T47D (cell line): ENCODE results near the gene SLC10A7.

Experiments used
- DNase-seq, 2 experiments: peaks; one replicate each; pipeline versions ENCODE4 v3.0.0 to v3.0.0-alpha.2; 2011 to 2012; ENCODE audit warnings: low read depth in 1 of 2, low spot score in 1 of 2
- JUND ChIP-seq: IDR thresholded peaks from 2 replicates; pipeline ENCODE4 v1.6.1; 2012; ENCODE audit warnings: low read depth
- in situ Hi-C: cut with HindIII; loops from 2 replicates; pipeline ENCODE4 v1.10.0; 2016; ENCODE audit warnings: low sequenced_read_pairs, low pct_unique_long_range_greater_than_20kb

Gene SLC10A7

DNA sequence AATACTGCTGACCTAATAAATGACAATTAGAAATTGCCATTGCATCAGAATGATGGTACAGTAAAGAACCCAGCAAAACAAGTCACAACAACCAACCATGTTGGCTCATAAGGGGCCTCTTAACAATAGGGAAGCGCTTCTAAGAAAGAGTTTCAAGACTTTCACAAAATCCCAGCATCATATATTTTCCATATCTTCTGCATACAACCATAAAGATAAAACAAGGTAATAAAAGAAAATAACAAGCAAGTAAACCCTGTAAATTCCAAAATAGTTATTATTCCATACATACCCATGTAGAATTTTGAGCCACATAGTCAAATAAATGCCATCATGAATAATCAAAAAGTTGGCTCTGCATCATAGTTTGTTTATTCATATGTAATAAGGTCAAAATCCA is 8.2 kb downstream of the SLC10A7 start:
- DNase-seq = no peak
- in situ Hi-C loops = no loop called here
- no peak for TF ChIP-seq JUND

DNA sequence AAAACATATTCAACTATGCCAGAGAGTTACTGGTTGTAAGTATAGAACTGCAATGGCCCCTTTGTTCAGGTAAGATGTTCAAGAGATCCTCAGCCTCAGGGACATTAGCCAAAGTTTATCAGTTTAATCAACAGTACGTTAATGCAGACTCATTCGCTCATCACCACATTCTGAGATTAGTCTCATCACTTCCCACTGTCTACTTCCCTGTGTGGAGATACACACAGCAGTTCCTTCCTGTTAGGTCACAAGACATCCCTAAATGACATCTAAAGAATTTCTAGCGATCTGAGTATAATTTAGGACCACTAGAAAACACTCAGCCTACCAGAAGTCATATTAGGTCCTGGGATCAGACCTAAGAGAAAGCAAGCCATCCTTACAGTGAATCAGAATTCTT is 10.4 kb downstream of the SLC10A7 start:
- no peak for TF ChIP-seq JUND
- in situ Hi-C loops = no loop called here
- no peak for DNase-seq

DNA sequence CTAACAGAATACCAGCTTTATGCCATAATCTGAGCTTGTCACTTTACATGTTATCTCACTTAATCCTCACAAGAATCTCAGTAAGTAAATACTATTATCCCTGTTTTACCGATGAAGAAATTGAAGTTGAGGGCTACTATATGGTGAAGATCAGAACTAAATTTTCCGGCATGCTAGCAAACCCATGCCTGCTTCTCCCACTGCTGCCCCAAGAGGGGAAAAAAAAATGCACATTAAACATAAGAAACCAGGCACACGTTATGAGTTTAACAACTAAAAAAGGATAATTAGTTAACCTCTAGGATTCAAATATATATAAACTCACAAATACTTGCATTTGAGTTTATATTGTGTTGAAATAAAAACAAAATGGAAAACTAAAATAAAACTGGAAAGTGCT is 10.8 kb downstream of the SLC10A7 start:
- no peak for DNase-seq
- in situ Hi-C loops = no loop called here

DNA sequence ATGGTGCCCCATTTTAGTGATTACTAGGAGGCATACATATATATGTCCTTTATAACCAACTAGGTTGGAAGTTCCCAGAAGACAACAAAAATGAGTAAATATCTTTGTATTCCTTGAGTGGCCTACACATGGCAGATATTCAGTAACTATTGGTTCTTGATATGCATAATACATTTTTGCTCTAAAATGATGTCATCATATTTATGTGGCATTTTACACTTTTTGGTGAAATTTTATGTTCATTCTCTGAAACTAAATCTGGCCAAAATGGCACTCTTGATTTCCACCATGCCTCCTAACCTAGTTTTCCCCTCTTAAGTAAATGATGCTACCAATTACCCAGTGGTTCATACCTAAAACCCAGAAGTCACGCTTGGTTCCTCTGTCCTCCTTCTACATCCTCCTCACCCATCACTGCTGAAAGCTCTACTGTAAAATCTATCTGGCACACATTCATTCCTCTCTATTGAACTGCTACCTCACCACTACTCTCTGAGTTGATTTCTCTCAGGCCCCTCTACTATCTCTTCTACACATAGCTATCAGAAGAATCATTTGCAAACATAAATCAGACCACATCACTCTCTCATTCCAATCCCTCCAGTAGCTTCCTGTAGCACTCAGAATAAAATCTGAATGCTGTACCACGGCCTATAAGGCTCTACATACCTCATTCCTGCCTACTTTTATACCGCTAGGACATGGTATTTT is 13.4 kb downstream of the SLC10A7 start:
- in situ Hi-C loops = no loop called here
- TF ChIP-seq JUND = no peak
- no peak for DNase-seq

More for the DNA sequence above, 10.8 kb downstream of the SLC10A7 start:
- no peak for TF ChIP-seq JUND

DNA sequence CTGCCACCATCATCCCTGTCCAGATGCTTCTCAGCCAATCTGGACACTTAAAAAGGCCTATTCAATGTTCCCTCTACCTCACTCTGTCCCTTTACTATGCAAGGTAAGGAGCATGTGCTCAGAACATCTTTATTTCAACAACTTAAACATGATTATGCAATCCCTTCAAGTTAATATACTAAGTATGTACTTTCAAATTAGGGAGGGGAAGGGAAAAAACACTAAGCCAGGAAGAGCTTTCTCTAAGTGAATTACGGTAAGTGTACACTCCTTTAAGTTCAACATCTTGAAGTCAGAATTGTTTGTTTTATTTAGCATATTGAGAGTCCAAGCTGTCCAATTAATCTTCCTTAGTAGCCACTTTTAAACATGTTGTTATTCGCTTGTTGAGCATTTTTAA is 14.1 kb downstream of the SLC10A7 start:
- in situ Hi-C loops = no loop called here
- TF ChIP-seq JUND = no peak
- DNase-seq = no peak

DNA sequence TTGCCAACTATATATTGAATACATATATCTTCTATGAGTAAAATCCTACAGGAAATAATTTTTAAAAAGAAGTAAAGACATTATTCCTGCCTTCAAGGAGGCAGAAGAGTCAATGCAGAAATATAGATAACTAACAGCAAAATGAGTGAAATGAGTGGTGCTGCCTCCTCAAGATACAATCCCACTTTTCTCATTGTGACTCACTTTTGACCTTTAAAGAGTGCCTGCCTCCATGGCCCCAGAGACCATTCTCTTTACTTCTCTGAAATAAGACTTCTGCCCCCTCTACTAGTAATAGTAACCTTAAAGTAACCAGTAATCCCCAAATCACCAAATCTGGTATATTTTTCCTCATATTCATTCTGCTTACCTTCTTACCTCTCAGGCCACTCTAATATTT is 15.5 kb downstream of the SLC10A7 start:
- no peak for TF ChIP-seq JUND
- DNase-seq = no peak
- in situ Hi-C loops = no loop called here

DNA sequence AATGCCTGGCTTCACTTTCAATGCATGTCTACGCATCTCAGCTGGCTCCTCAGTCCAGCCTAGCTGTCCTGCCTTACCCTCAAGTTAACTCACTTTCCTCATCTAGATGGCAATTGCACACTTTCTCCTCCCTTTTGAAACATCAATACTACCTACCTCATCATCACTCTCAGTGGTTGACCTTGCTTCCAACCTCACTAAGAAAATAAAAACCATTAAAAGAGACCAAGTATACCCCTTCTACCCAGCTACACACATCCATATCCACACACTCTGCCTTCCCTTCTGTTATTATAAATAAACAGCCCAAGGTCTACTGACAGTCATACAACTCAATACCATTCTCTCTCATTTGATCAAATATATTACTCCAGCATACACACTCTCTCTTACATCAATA is 21.5 kb downstream of the SLC10A7 start:
- DNase-seq = no peak
- in situ Hi-C loops = no loop called here
- TF ChIP-seq JUND = no peak

DNA sequence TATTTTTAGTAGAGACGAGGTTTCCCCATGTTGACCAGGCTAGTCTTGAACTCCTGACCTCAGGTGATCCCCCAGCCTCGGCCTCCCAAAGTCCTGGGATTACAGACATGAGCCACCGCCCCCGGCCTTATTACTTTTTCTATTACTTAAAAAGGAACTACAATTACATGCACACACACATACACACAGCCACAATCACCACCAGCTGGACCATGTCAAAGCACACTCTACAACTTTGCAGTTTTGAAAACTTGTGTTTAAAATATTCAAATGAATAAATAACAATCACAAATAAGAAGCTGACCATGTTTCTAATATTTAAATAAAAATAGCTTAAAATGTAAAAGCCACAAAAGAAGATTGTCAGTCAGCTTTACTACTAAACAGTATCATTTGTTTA is 23.4 kb downstream of the SLC10A7 start:
- in situ Hi-C loops = no loop called here
- no peak for DNase-seq
- no peak for TF ChIP-seq JUND

DNA sequence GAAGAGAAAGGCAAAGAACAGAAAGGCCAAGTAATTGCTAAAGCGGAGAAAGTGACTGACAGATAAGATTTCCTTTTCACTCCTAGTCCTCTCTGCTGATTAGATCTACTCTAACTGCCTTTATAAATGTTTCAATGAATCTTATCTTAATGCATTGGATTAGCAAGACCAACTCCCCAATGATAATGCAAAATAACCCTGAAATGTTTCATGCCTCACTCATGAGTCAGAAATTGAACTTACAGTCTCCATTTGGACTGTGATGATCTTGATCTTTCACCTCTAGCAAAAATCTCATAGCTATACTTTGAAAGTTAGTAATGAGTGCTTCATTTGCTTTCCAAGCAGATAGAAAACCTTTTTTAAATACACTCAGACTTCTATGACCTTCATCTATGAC is 26.5 kb downstream of the SLC10A7 start:
- TF ChIP-seq JUND = no peak
- in situ Hi-C loops = no loop called here
- DNase-seq = no peak

DNA sequence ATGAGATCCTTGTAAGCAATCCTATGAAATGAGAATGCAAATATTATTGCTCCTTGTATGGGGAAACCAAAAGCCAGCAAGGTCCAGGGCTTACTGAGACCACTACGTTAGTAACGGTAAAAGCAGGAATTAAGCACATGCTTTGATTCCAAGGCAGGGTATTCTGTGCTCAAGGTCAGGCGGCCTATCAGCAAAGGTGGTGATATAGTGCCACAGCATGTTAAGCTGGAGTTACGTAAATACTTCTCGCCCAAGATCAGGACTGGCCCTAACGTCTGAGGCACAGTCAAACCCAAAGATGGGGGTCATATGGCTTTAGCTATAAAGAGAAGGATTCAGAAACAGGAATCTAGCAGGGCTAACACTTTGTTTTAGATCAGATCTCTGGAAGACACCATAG is 27.6 kb downstream of the SLC10A7 start:
- DNase-seq = no peak
- no peak for TF ChIP-seq JUND
- in situ Hi-C loops = no loop called here

DNA sequence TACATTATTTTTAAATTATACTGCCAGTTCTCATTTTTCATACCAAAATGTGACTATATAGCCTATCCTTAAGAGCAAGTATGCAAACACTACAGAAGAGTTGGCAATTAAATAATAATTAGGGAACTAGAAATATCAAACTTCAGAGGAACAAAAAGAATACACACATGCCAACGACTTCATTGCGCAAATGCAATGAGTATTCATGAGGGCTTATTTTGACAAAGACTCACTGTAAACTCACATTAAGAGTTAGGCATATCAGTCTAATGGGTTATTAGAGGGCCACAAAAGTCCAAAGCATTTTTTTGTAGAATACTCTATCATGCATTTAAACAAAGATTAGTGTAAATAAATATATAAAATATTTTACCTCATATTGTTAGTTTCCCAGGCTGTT is 31.6 kb downstream of the SLC10A7 start:
- no peak for DNase-seq
- in situ Hi-C loops = no loop called here
- no peak for TF ChIP-seq JUND

DNA sequence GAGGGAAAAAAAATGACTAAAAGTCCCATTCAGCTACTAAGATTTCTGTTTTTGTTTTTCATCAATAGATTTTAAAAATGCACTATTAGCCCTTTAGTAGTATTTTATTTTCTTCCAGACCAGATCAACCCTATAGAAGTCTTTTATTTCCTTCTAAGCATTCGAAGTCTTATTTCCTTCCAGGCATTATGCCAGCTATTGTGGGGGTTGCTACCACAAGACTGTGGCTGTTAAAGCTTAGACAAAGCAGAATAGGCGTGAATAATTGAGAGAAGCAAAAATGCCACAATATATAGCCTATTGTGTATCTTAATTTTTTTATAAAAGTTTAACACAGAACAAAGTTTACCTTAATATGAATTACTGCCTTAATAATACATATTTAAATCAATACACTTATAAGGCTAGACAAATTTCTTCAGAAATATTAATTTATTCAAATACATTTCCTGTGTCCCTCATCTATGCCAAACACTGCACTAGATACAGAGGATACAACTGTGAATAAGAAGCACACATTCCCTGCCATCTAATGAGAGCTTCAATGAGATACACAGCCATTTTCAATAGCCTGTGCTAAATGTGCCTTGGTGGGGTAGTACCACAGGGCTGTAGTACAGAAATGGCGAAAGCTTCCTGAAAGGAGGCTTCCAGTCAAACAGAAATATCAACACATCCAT is 33.1 kb downstream of the SLC10A7 start:
- TF ChIP-seq JUND = no peak
- in situ Hi-C loops = no loop called here
- no peak for DNase-seq

DNA sequence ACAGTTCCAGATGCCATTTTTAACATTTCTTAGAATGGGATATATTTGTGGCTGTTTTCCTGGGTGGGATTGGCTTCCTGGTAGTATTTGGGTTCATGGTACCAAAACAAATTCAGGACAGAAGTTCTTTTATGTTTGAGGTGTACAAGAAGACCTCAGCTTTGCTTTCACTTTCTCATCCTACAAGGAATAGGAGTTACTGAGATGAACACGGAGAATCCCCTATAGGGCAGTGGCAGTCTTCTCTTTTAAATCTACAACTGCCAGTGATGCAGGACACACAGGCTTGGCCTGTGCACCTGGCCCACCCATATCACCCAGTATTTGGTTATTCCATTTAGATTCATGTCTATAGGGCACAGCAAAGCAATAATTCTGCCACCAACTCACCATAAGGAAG is 35.2 kb downstream of the SLC10A7 start:
- in situ Hi-C loops = no loop called here
- no peak for DNase-seq
- TF ChIP-seq JUND = no peak

DNA sequence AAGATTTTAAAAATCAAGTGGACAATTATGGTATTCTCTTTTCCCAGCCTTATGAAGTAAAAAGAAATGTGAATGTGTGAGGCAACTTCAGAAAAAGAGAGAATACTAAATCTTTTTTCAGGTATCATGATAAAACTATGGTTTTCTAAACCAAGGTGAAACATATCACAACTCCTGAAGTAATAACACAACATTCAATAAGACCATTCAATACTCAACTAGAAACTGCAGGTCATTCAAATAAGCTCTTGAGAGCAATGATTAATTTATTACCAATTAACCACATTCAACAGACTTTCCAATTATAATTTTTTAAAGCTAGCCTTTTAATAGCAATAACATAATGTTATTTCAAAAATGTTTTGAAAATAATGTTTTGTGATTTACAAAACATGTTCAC is 35.8 kb downstream of the SLC10A7 start:
- no peak for TF ChIP-seq JUND
- no peak for DNase-seq
- in situ Hi-C loops = no loop called here
